GM21423 (cell line): ENCODE measurements around the gene RBFOX1.

ENCODE experiments used
- ATAC-seq: cut with Tn5 transposase; IDR thresholded peaks from one replicate; pipeline ENCODE4 v1.9.1; 2021; ENCODE audit warnings: mild to moderate bottlenecking, moderate library complexity; ENCODE audit not compliant: unreplicated experiment

The RBFOX1 gene

GRCh38 chr16:7332611-7333010 is at the start of gene RBFOX1:
TSS of gene RBFOX1 (plus strand) at chr16:7332845.
- no peak for ATAC-seq

GRCh38 chr16:7284780-7285179 is 47.9 kb upstream of the RBFOX1 start:
- ATAC-seq = no peak

GRCh38 chr16:7285520-7285919 is 47.1 kb upstream of the RBFOX1 start:
- ATAC-seq = no peak

DNA sequence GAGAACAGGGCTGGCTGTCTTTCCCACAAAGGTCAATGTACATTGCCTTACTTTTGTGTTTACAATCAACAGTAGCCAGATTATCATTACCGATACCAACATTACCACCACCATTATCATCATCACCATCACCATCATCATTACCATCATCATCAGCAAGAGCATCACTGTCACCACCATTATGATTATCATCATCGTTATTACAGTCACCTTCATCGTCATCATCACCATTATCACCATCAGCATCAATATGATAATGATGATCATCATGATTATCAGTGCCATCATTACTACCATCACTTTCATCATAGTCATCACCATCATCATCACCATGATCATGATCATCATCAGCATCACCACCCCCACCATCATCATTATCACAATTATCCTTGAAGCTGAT is 43.3 kb upstream of the RBFOX1 start:
- ATAC-seq = no peak

DNA sequence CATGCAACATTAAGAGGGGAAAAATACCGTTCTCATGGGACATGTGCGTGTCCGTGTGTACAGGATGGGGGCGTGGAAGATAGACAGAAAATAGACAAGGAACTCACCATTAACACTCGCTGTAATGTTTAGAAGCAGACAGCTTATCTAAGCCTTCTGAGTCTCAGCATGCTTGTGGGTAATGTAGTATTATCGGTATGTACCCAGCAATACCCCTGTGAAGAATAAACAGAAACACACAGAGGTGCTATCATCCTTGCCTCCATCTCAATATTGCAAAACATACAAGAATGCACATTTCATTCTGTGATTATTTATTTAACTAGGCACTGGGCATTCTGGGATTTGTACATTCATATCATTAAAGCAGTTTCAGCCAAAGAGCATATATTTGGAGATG is 42.0 kb upstream of the RBFOX1 start:
- no peak for ATAC-seq

DNA sequence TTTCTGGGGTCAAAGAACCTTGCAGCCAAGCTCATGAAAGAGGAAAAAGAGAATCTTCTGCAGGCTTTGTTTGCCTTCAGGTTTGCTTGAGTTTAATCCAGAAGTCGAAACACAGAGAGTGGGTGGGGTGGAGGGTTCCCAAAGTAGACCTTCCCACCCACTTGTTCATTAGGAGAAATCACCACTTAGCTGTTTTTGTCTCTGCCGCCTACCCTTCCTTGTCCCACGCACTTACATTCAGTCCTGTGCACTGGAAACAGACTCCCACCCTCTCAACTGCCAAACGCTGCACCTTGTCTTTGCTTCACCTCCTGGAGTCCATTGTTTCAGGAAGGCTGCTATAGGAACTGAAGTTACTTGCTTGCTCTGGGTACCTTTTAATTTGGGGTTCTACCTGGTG is 38.6 kb upstream of the RBFOX1 start:
- no peak for ATAC-seq

DNA sequence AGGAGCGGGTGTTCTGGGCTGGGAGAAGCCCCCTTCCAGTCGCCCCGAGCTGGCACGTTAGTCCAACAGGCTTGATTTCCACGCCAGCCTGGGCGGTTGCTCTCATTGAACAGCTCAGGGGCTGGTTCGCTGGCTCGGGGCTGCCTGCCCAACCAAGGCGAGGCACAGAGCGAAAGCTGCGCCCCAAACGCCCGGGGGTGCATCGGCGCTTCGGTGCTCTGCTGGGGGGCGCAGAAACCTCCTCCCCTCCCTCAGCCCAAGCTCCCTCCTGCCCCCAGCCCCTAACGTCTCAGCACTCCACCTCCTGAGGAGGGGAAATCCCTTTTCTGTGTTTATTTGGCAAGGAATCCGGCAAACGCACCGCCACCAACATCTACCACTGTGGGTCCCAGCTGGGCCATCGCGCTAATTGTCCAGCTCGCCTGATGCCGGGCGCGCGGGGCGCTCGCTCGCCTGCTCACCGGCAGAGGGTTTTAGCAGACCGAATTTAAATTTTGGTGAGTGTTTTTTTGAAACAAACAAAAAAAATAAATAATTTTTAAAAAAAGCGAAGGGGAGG is 29.5 kb upstream of the RBFOX1 start:
- ATAC-seq = no peak

DNA sequence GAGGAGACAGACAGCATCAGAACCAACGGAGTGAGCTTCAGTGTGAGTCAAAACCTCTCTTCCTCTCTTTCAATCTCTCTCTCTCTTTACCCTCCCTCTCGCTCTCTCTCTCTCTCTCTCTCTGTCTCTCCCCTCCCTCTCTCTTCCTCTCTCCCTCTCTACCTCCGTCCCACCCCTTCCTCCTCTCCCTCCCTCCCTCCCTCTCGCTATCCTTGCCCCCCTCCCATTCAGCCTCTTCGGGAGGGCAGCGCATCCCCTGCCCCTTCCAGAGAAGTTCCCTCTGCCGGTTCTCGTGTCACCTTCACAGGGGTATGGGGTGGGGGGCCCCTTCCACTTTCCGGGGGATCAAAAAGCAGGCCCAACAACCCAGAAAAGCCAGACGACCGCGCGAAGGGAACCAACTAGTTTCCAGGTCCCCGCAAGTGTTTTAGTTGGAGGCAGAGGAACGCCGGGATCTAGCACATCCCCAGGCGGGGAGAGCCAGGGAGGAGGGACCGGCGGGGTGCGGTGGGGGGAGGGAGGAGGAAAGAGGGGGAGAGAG is 28.9 kb upstream of the RBFOX1 start:
- ATAC-seq = no peak

- no peak for ATAC-seq
These were observed 28.4 kb upstream of the RBFOX1 start for GRCh38 chr16:7304279-7304678.

- ATAC-seq = no peak
These were observed 27.7 kb upstream of the RBFOX1 start for GRCh38 chr16:7304958-7305357.

- ATAC-seq = no peak
These were observed 19.5 kb upstream of the RBFOX1 start for GRCh38 chr16:7313170-7313569.

DNA sequence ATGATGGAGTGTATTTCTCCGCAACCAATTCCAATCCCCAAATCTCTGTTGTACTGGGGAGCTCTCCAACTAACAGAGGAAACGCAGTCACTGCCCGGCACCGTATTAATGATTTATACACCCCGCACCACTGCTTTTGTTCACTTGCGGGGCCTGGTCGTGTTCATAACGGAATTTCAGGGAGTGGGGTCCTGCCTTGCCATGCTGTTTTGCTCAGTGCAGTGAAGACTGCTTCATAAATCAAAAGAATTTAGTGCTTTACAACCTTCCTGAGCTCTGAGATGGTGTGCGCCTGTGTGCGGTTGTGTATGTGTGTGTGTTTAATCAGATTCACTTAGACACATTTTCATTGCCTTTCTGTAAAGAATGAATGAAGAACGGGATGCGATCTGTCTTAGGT is 18.5 kb upstream of the RBFOX1 start:
- ATAC-seq = no peak

DNA sequence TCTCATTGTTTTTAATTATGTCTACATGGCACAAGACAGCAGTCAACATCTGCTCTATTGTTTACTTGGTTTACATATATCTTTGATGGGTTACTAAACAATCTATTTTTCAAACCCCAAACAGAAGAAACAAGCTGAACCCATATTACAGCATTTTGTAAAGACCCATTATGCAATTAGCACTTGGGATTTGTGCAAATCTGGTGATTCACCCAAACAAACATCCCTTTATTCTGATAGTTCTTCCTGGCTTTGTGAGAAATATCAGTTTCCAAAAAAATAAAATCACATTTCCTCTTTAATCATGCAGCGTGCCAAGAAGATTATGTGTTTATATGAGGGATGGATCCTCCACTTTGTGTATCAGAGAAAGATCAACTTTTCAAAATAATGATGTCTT is 16.8 kb upstream of the RBFOX1 start:
- ATAC-seq = no peak

GRCh38 chr16:7316281-7316888 is 16.3 kb upstream of the RBFOX1 start:
- no peak for ATAC-seq

GRCh38 chr16:7317982-7318381 is 14.7 kb upstream of the RBFOX1 start:
- ATAC-seq = no peak

GRCh38 chr16:7318686-7319085 is 14.0 kb upstream of the RBFOX1 start:
- ATAC-seq = no peak

GRCh38 chr16:7319514-7319913 is 13.1 kb upstream of the RBFOX1 start:
- ATAC-seq = no peak

GRCh38 chr16:7321661-7322060 is 11.0 kb upstream of the RBFOX1 start:
- no peak for ATAC-seq

DNA sequence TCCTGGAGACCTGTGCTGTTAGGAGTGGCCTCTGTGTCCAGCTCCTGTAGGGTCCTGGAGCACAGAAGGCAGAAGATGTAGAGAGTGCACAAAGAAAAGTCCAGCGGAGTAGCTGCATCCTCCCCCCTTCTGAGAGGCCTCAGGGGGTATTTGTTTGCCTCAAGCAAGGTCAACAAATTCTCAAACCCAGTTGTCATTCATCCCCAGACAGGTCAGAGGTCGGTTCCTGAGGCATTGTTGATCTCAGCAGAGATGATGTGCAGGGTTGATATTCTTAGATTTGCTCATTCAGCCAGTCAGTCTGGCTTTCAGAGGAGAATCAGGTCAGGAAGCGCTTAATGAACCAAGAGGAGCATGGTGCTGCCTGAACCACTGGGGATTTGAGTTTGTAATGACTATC is 8.3 kb upstream of the RBFOX1 start:
- no peak for ATAC-seq

DNA sequence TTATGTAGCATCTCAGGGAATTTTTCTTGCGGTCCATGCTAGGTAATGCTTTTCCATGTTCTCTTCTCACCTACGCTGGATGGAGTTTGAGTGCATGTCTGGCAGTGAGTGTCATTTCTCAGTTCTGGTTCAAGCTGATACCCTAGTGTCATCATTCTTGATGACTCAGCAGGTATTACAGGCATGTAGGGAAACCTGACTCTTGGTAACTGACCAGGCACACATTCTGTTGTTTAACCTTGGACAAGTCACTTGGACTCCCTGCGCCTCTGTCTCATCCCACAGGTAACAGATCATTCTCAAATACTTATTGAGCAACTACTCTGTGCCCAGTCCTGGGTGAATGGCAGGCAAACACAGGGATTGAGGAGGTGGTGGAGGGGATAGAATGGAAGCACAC is 6.8 kb upstream of the RBFOX1 start:
- no peak for ATAC-seq

DNA sequence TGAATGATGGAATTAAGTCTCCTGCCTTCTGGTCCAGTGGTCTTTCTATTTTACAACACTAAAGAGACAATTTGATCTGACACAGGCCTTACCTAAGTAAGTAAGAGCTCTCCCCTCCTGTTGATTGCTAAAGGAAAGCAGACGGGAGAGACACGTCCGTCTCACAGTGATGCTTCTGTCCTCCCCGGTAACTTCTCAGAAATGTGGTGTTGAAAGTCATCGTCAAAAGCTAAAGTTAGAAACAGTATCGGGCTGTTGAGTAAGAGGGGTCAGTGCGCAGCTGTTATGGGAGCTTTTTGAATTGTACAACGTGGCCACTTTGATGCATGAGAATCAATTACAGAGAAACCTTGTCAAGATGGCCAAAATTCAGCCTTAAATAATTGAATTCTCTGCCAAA is 1.9 kb upstream of the RBFOX1 start:
- no peak for ATAC-seq

DNA sequence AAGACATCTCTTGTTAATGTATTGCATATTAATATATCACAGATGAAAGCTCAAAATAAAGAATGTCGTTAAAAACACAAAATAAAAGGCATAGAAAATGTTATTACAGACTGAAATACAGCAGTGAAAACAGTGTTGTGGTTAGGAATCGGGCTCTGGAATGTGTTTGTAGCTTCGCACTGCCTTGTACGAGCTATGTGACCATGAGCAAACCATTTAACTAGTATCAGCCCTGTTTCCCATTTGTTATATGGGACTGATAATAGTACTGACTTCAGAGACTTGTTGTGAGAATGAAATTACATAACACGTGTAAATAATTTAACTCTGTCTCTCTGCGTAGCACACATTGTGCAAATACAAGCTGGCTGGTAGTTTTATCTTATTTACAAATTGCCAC is 648 bp upstream of the RBFOX1 start:
- no peak for ATAC-seq

- ATAC-seq = no peak
These were observed 608 bp downstream of the RBFOX1 start for GRCh38 chr16:7333180-7333725.
